ENCODE results near the gene TSC22D2.

The TSC22D2 gene

DNA sequence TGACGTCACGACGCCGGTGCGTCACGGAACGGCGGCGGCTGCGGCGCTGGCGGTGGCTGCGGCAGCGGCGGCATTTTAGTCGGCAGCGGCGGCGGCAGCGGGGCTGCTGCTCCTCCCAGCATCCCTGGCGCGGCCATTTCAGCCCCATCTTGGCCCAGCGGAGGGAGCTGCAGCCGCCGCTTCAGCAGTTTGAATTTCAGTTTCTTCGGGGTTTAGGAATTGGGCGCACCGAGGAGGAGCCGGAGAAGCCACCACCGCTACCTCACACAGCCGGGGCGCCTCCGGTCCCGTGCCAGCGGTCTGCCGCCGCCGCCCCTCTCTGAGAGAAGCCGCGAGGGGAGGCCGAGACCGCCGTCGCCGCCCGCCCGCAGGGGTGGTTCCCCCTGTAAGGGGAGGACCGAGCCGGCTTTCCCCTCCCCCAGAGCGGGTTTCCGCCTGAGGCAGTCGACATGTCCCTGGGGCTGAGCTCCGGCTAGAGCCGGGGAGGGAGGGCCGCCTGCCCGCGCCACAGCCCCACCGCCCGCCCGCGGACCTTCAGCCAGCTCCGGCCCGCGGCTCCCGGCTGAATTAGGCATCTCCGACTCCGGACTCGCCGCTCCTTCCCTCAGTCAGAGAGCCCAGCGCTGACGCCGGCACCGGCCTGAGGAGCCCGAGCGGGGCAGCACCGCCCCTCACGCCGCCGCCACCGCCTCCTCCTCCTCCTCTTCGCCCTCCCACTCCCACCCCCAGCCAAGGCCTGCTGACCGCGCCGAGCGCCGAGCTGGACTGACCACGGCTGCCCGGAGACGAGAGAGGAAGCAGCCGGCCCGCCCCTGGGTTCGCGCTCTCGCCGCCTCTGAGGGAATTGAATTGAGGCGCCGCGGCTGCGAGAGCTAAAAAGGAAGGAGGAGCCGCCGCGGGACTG, at the start of gene TSC22D2:
Gene TSC22D2 (plus strand): TSS at position 78 of the 904 bp plus-strand sequence. CDS start 1,053 bp downstream, outside the sequence.
- DNase-seq (ENCODE audit: low read depth), result peak; percentile 56

- DNase-seq (ENCODE audit: low read depth), result no peak
Measured at GRCh38 chr3:150359381-150359780, 48.7 kb upstream of the TSC22D2 start.

GRCh38 chr3:150360966-150361365, 47.1 kb upstream of the TSC22D2 start:
- no peak for DNase-seq (ENCODE audit: low read depth)

DNA sequence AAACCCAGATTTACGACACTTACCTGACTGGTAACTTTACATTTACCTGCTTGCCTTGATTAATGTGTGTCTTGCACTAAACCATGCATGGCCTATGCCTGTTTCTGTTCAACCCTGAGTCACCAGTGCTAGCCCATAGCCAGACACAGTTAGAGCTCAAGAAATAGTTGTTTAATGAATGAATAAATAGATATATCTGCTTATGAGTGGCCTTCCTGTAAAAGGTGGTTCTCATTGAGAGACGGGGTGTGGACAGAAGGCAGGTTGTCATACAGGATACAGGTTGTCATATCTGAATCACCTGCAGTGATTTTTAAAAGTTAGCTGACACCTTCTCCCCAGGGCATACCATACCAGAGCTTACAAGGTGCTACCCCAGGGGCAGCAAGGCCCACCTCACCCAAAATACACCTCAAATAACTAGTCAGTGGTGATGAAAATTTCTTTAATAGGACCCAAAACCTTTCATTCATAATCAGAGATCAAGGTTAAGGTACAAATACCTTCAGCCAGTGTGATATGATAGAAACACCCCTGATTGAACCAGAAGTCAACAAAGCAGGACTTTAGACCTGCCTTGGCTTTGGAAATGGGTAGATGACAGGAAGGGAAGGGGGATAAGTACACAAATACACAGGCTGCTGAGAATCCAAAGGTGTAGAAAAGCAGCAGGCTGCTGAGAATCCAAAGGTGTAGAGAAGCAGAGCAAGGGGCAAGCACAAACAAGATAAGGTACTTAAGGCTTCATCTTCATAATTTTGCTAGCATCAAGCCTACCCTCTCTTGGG, 45.4 kb upstream of the TSC22D2 start:
- DNase-seq (ENCODE audit: low read depth), result no peak

GRCh38 chr3:150363420-150363819, 44.7 kb upstream of the TSC22D2 start:
- DNase-seq (ENCODE audit: low read depth), result no peak

DNA sequence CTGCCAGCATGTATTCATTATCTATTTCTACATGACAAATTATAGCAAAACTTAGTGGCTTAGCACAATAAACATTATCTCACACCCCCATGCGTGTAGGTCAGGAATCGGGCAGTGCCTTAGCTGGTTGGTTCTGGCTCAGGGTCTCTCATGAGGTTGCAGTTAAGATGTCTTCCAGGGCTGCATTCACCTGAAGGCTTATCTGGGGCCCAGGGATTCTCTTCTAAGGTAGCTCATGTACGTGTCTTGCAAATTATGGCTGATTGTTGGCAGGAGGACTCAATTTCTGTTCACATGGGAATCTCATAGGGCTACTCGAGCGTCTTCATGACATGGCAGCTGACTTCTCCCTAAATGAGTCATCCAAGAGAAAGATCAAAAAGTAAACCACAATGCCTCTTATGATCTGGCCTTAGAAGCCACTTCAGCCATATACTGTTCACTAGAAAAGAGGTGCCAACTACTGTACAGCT, 42.9 kb upstream of the TSC22D2 start:
- DNase-seq (ENCODE audit: low read depth), result no peak

DNA sequence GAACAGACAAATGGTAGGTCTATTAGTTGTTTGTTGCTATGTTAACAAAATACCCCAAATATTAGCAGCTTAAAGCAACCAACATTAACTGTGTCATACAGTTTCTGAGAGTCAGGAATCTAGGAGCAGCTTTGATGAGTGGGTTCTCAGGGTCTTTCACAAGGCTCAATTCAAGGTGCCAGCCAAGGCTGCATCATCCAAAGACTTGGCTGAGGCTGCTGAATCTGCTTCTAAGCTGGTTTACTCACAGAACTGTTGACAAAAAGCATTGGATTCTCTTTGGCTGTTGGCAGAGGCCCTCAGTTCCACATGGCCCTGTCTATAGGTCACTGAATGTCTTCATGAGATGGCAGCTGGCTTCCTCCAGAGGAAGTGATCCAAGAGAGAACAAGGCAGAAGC, 40.3 kb upstream of the TSC22D2 start:
- DNase-seq (ENCODE audit: low read depth), result no peak

- DNase-seq (ENCODE audit: low read depth), result no peak
Measured at GRCh38 chr3:150370122-150370602, 37.9 kb upstream of the TSC22D2 start.

- DNase-seq (ENCODE audit: low read depth), result no peak
Measured at GRCh38 chr3:150370999-150371398, 37.1 kb upstream of the TSC22D2 start.

DNA sequence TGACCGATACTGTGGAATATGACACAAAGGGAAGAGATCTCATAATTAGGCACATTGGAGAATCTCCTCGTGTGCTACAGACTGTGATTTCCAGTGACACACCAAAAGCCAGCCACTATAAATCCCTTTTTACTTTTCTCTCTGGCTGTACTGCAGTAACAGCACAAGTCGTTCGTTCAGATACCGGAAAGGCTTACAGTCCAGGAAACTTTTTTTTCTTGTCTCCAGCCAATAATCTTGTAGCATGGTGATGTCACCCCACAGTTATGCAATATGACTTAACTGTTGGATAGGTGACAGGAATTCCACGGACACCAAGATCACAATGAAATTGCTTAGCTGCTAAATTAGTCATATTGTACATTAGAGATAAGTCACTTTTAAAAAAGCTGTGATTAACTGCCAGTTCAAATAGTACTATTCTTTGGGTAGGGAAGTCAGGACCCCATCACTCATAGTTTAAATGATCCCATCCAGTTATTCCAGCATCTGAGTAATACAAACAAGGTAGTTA, 36.3 kb upstream of the TSC22D2 start:
- no peak for DNase-seq (ENCODE audit: low read depth)

DNA sequence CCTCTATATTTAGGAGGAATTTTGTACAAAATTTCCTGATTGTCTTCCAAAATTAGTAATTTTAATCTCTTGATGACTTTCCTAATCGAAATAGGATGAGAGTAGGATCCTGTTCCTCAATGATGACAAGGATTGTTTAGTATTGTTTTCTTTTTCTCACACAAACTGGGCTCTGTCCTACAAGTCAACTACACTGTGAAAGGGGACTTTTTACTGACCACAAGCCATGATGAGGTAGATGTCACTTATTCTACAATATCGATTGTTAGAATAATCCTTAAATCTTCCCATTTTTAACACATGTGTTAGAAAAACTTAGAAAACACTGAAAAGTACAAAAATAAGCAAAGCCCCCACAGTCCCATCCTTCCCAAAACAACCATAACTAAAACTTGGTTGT, 35.8 kb upstream of the TSC22D2 start:
- no peak for DNase-seq (ENCODE audit: low read depth)

DNA sequence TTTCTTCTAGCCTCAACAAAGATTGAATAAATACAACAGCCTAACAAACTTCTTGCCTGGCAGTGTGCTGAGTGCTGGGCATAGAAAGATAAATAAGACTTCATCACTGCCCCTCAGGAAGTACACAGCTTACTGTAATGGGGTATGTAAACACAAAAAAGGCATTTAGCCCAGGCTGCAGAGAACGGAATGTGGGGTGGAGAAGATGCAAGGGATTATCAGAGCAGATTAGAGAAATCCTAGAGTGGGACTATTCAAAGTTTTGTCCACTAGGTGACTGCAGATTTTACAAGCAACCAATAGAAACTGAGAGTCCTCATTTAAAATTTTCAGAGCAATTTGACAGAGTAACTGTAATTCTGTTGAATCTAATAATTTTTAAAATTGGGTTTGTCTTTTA, 35.4 kb upstream of the TSC22D2 start:
- DNase-seq (ENCODE audit: low read depth), result no peak

- no peak for DNase-seq (ENCODE audit: low read depth)
Measured at GRCh38 chr3:150373234-150373875, 34.7 kb upstream of the TSC22D2 start.

DNA sequence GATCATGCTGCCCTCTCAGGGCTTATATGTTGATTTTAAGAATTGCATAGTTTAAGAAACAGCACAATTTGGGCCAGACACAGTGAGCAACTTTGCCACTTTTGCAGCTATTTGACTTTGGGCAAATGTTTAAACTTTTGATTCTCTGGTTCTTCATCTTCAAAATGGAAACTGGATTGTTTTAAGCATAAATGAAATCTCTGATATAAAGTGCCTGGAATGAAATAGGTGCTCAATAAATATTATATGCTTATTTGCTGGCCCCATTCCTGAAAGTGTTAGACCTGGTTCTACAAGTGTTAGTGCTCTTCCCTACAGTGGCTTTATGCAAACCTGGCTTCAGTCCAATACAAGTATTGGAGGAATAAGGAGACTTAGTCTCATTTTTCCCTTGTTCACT, 33.1 kb upstream of the TSC22D2 start:
- no peak for DNase-seq (ENCODE audit: low read depth)

DNA sequence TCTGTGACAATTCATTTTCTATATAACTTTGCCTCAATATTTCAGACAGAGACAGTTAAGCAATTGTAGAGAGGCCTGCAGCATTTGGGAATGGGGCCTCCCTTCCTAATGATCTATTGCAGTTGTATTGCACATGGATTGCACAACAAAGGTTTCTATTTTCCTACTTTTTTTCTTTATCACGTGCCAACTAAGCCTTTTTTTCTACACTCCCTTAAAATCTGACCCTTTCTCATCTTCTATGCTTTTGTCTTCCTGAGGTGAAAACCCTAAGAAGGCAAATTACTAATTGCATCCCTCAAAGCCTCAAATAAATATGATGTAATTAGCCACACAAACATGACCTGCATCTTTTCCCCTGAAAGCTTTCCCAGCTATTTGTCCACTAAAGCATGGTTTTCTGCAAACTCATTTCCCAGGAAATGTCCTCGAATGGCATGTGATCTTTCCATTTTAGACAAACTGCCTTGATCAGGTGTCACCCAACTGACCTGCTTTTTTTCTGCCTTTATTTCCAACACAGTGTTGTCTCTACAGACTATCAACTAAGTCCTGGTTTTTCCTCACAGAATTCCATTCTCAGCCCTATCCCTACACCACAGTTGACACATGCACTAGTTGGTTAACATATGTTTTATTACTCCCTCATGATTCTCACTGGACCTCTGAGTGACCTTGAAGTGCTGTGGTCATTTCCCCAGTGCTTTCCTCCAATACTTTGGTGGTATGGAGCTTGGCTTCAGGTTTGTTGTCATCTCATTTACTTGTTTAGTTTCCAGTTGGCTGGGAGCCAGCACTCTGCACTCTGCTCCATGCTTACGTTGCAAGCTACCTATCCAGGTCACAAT, 31.9 kb upstream of the TSC22D2 start:
- DNase-seq (ENCODE audit: low read depth), result no peak

DNA sequence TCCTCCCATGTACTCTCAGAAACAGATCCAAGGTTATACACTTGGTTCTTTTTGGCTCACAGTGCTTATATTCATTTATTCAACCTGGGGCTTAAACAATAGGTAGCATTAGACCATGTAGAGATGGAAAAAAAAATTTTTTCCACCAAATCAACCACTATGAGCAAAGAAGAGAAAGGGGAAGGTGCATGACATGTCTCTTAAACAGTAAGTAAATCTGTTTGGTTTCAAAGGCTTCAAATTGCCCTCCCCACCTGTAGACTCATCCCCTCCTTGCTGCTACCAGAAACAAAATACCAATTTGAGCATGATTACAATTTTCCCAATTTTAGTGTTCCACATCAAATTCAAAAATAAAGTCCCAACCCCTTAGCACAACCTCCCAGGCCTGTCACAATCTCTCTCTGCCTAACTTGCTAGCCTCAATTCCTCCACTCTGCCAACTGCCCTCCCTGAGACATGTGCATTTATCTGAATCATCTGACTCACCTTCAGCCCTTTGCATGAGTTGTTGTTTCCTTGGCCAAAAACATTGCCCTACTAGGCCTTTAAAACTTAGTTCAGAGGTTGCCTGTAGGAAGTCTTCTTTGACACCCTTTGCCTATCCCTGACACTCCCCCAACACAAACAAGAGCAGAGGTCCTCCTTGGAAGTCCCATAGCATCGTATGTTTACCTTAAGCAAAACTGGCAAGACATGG, 30.3 kb upstream of the TSC22D2 start:
- DNase-seq (ENCODE audit: low read depth), result no peak

GRCh38 chr3:150378301-150378748, 29.8 kb upstream of the TSC22D2 start:
- DNase-seq (ENCODE audit: low read depth), result no peak

GRCh38 chr3:150379469-150379868, 28.6 kb upstream of the TSC22D2 start:
- no peak for DNase-seq (ENCODE audit: low read depth)

DNA sequence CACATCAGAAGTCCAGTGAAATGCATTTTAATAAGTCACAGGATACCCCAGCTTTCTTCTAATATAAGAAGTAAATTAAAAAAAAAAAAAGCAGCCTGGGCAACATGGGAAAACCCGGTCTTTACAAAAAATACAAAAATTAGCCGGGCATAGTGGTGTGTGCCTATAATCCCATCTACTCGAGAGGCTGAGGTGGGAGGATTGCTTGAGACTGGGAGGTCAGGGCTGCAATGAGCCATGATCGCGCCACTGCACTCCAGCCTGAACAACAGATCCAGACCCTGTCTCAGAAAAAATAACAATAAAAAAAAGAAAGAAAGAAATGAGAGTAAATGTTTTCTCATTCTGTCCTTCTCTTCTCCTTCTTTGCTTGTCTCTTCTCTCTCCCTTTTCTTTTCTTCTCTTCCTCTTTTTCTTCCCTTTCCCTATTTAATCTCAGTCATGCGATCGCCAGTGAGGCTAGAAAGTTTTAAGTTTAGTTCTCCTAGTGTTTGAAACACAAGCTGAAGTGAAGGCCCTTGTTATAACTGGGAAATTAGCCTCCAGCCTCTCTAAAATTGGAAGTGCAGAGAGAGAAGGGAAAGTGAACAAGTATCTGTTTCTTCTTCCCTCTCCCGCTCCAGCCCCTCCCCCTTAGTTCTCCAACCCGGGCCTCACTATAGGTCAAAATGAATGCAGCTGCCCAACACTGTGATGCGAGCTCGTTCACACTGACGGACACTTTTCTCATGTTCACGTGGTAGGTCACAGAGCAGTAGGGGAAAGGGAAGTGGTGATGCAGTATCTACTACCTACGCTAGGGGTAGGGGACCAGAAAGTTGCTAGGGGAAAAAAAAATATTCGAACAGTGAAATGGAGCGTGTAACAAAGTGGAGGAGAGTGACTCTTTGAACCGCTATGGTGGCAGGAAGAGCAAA, 23.5 kb upstream of the TSC22D2 start:
- peak; percentile 66 for DNase-seq (ENCODE audit: low read depth)
